Choroid plexus epithelial cell (primary cell): ENCODE data around the gene PPP1R8.
A peak's percentile ranks its signal among the peaks of the same experiment; 100 is the strongest.

ENCODE experiments used
- DNase-seq: peaks from one replicate; pipeline ENCODE4 v3.0.0-alpha.2; 2010; ENCODE audit warnings: low read depth
- H3K4me3 ChIP-seq: 2 replicates; pipeline ENCODE4 v1.5.1; 2011; ENCODE audit warnings: low read depth, mild to moderate bottlenecking, control low read depth, low read length, moderate library complexity
- TF ChIP-seq, protein P1 (sequence below): conservative IDR thresholded peaks from 2 replicates; pipeline ENCODE4 v1.5.1; 2011; ENCODE audit warnings: low read depth, mild to moderate bottlenecking, control low read depth, inconsistent platforms, low read length, moderate library complexity

Gene PPP1R8

DNA sequence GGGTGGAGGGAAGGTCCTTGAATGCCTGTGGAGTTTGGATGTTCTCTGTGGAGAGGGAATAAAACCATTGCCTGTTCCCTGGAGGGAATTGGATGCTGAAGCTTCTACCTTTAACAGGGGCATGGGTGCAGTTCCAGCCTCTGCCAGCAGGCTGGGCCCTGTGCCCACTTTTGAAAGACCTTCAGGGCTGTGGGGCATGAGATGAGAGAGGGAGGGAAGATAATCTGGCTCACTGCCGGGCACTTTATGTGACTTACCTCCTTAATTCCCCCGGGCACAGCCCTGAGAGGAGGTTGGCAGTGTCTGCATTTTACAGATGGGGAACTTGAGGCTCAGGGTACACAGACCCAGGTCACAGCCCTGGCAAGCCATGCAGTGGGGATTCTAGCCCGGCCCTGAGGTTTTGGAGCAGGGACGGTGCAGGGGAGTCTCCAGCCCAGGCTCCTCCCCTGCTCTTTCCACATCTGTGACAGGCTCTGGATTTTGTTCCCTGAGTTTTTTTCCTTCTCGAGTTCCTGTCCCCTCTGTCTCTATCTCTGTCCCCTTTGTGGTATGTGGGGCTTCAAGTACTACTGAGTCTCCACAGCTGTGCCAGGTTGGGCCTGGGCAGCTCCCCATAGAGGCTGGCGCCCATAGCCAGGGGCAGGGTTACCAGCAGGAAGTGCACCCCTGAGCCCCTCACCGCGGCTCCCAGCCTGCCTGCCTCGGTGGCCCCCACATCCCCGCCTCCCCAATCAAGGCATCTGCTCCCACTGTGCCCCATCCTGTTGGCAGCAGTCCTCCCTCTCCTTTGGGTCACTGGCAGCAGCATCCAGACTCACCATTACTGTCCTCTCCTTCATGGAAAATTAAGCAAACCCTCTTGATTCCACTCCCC lies 27.7 kb downstream of the PPP1R8 start:
- H3K4me3 ChIP-seq = peak overlapping the region; percentile 39
- TF ChIP-seq, protein P1, sequence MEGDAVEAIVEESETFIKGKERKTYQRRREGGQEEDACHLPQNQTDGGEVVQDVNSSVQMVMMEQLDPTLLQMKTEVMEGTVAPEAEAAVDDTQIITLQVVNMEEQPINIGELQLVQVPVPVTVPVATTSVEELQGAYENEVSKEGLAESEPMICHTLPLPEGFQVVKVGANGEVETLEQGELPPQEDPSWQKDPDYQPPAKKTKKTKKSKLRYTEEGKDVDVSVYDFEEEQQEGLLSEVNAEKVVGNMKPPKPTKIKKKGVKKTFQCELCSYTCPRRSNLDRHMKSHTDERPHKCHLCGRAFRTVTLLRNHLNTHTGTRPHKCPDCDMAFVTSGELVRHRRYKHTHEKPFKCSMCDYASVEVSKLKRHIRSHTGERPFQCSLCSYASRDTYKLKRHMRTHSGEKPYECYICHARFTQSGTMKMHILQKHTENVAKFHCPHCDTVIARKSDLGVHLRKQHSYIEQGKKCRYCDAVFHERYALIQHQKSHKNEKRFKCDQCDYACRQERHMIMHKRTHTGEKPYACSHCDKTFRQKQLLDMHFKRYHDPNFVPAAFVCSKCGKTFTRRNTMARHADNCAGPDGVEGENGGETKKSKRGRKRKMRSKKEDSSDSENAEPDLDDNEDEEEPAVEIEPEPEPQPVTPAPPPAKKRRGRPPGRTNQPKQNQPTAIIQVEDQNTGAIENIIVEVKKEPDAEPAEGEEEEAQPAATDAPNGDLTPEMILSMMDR = peak; percentile 99
- DNase-seq = peak; percentile 89

DNA sequence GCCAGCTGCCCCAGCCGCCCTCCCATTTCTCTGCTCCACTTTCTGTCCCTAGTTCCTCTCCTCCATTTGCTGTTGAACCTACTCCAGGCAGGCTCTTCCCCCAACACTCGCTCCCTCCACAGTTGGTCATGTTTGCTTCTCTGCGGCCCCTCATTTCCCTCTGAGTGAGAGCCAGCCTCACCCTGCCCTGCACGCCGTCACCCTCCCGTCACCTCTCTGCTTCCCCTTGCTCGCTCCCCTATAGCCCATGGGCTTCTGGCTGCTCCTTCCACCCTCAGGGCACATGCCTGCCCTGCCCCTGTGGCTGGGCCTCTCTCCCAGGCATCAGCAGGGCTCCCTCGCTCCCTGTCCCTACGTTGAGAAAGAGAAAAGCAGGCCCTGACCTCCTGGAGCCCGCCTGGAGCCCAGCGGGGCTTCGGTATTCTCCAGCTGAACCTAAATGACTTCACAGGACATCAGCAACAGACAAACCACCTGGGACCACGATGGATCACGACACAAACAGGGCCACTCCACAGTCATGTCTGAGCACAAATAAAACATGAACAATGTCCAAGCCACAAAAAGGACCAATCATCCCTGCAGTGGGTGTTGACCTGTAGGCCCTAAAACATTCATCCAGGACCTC lies 28.5 kb downstream of the PPP1R8 start:
- no peak overlapping the region for H3K4me3 ChIP-seq
- no peak for DNase-seq
- TF ChIP-seq, protein P1 = no peak

DNA sequence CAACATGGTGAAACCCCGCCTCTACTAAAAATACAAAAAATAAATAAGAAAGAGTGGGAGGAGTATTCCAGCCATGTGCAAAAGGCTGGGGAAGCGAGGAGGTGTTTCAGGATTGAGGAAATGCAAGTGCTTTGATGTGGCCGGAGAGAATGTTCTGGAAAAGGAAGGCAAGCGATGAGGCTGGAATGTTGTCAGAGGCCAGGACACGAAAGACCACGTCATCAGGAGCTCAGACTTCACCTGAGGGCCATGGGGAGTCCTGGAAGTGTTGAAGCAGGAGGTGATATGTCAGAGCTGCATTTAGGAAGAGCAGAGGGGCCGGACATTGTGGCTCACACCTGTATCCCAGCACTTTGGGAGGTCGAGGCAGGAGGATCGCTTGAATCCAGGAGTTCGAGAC lies 30.9 kb downstream of the PPP1R8 start:
- TF ChIP-seq, protein P1 = no peak
- no peak for DNase-seq
- H3K4me3 ChIP-seq = no peak overlapping the region

DNA sequence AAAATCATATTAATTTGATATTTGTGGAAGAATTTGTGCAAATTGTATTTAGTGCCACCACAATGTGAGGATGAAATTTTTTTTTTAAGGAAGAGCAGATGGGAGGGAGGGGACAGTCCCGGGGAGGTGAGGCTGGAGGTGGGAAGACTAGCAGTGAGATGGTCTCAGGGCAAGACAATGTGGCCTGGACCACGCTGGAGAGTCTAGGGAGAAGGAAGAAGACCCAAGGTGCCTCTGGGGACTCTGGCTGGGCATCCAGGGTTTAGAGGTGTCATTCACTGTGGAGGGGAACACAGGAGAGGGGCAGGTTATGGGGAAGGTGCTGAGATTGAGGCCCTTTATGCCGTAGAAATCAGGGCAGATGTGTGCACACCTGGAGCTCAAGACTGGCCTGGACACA lies 31.4 kb downstream of the PPP1R8 start:
- no peak for DNase-seq
- TF ChIP-seq, protein P1 = no peak
- no peak overlapping the region for H3K4me3 ChIP-seq

DNA sequence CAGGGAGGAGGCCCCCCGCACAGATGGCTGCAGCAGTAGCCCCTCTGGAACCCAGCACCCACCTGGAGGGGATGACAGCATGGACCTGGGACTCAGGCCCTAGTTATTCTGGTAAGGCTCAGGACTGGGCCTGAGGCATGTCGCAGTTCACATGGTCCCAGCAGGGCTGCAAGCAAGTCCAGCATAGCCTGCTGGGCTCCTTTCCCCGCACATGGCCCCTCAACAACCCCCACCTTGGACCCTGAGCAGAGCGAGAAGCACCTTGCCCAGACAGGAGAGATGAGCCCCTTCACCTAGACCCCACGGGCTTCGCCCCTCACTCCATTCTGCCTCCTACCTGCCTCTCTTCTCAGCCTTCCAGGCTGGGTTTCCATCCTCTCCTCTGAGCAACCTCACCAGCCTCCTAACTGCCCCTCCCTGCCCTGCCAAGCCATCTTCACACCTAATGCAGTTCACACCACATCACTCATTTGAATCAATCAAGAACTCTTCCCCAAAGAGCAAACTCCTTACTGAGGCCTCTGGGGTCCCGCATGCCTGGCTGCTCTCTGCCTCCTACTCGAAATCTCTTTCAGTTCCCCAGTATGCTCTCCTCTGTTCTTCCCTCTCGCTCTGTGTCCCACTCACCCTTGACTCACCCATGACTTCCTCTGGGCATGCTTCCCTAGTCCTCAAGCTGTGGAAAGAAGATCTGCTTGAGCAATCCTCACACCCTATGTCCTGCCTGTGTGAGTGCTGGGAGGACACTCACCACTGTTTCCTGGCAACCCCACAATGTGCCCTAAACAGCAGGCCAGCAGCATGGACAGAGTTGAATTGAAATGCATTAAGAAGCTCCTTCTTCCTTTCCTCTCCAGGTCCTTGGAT lies 32.3 kb downstream of the PPP1R8 start:
- peak; percentile 99 for DNase-seq
- TF ChIP-seq, protein P1 = no peak
- no peak overlapping the region for H3K4me3 ChIP-seq

DNA sequence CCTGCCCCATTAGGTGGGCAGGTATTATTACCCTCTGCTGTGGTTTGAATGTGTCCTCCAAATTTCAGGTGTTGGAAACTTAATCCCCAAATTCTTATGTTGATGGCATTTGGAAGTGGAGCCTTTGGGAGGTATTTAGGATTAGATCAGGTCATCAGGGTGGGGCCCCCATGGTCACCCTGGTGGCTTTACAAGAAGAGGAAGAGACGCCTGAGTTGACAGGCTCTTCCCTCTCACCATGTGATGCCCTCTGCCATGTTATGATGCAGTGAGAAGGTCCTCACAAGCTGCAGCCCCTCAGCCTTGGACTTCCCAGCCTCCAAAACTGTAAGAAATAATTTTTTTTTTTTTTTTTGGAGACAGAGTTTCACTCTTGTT lies 32.9 kb downstream of the PPP1R8 start:
- no peak for DNase-seq
- TF ChIP-seq, protein P1 = no peak
- H3K4me3 ChIP-seq = no peak overlapping the region
